GM18858 (cell line): Measurements from ENCODE around the gene AIF1L.

Experiments
- ATAC-seq: cut with Tn5 transposase; IDR thresholded peaks from one replicate; pipeline ENCODE4 v1.9.1; 2021; ENCODE audit not compliant: unreplicated experiment

AIF1L gene

DNA sequence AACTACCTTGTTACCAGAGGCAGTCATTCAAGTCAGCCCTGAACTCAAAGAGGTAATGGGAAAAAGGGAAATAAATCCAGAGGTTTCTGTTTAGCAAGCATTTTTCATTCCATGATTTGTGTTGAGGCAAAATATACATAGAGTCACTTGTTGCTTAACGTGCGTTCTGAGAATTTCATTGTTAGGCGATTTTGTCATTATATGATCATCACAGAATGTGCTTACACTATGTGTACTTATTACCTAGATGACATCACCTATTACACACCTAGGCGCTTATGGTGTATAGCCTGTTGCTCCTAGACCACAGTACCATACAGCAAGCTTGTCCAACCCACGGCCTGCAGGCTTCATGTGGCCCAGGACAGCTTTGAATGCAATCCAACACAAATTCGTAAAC, 65.3 kb downstream of the AIF1L start:
- no peak for ATAC-seq

DNA sequence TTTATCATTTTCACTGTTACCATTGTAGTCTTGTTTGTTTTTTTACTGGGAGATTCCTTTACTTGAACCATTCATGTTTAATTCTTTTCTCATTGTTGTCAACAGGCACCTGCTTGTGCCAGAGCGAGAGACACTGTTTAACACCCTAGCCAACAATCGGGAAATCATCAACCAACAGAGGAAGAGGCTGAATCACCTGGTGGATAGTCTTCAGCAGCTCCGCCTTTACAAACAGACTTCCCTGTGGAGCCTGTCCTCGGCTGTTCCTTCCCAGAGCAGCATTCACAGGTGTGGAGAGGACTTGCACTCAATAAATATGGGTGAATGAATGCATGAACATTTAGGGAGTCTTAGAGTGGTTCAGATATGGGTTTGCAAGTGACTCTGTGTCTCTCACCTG, 66.6 kb downstream of the AIF1L start:
- no peak for ATAC-seq

DNA sequence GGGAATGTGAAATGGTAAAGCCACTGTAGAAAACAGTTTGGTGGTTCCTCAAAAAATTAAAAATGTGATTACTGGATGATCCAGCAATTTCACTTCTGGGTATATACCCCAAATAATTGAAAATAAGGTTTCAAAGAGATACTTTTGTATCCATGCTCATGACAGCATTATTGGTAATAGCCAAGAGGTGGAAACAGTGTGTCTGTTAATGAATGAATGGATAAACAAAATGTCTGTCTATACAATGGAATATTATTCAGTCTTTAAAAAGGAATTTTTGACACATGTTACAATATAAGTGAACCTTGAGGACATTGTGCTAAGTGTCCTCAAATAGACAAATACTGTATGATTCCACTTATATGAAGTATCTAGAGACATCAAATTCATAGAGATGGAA, 69.2 kb downstream of the AIF1L start:
- ATAC-seq, result no peak

DNA sequence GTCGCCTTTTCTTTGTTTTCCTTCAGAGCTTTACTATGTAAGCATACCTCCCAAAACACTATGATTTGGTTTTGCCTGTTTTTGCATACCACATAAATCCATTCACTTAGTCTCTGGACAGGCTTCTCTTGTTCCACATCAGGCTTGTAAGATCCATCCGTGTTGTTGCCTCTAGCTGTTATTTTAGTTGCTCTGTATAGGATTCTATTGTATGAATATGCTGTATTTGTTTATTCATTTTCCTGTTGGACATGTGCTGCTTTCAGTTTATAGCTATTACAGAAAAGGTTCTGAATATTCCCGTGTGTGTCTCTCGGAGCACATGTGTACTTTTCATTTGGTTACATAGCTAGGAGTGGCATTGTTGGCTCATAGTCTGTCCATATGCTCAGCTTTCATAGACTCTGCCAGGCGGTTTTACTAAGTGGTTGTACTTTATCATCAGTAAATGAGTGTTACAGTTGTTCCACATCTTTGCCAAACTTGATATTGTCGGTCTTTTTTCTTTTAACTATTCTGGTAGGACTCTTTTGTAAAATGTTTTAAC, 70.9 kb downstream of the AIF1L start:
- no peak for ATAC-seq

DNA sequence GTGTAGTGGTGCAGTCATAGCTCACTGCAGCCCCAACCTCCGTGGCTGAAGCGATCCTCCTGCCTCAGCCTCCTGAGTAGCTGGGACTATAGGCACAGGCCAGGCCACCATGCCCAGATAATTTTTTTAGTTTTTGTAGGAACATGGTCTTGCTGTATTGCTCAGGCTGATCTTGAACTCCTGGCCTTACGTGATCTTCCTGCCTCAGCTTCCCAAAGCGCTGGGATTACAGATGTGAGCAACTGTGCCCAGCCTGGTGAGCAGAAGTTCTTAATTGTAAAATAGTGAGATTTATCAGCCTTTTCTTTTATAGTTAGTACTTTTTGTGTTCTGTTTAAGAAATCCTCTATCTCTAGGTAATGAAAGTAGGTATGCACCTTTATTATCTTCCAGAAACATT, 71.6 kb downstream of the AIF1L start:
- no peak for ATAC-seq

DNA sequence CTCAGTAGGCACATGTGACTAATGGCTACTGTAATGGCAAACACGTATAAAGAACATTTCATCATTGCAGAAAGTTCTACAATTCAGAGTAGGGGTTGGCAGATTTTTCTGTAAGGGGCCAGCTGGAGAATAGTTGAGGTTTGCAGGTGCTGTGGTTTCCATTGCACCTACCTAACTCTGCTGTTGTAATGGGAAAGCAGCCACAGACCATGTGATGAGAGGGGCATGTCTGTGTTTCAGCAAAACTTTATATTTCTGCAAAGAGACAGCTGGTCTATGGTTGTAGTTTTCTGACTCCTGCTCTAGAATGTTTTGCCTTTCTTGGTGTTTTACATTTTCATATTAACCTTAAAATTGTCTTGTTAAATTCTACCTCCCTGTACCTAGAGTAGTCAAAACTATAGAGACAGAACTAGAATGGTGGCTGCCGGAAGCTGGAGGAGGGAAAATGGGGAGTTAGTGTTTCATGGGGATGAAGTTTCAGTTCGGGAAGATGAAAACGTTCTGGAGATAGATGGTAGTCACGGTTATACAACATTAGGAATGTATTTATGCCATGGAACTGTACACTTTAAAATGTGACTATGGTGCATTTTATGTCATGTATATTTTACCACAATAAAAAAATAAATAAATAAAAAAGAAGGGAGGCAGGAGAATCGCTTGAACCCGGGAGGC, 73.4 kb downstream of the AIF1L start:
- ATAC-seq, result no peak
